T-helper 2 cell (primary cell): ENCODE measurements around the gene PRKG1.

Experiments used
- DNase-seq, 5 experiments: peaks; one replicate each; pipeline versions ENCODE4 v3.0.0 to v3.0.0-alpha.2; 2012 to 2022

PRKG1 gene

DNA sequence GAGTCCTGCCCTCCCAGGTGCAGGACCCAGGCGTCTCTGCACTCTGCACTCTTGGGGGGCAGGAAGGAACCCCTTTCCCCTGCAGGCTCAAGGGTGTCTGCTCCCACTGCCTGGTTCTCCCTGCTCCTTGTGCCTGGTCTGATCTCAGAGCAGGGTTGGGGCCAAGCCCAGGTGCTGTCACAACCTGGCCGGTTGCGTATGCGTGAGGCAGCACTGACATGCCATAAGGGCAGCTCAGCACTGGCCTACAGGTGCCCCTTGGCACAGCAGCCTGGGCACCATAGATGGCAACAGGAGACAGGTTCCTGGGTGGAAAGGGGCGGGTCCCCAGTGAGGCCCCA lies 1273.0 kb downstream of the PRKG1 start:
- DNase-seq = no peak
